Nephron (organoid): Measurements from ENCODE around the gene ZNF79.
A peak's percentile ranks its signal among the peaks of the same experiment; 100 is the strongest.

ENCODE experiments used
- H3K27ac Mint-ChIP-seq, 3 experiments: 2 replicates each; pipeline ENCODE4 v1.8.0; 2020; ENCODE audit warnings: mixed read lengths in 3 of 3, mild to moderate bottlenecking in 2 of 3, moderate library complexity in 1 of 3
- H3K27me3 Mint-ChIP-seq: 2 replicates; pipeline ENCODE4 v1.8.0; 2021; ENCODE audit warnings: low read depth, mild to moderate bottlenecking, moderate library complexity, mixed read lengths
- H3K36me3 Mint-ChIP-seq: 2 replicates; pipeline ENCODE4 v1.8.0; 2020; ENCODE audit warnings: low read depth, mixed read lengths
- H3K4me1 Mint-ChIP-seq: 2 replicates; pipeline ENCODE4 v1.8.0; 2020; ENCODE audit warnings: mixed read lengths
- H3K4me3 Mint-ChIP-seq, 3 experiments: 2 replicates each; pipeline ENCODE4 v1.8.0; 2020; ENCODE audit warnings: mild to moderate bottlenecking in 3 of 3, mixed read lengths in 3 of 3, moderate library complexity in 2 of 3
- H3K9me3 Mint-ChIP-seq: 2 replicates; pipeline ENCODE4 v1.8.0; 2020; ENCODE audit warnings: mixed read lengths
- TF ChIP-seq, protein P1 (sequence below), 3 experiments: fragments of 200-600 bp; sonication (generic); IDR thresholded peaks; one replicate each; pipeline ENCODE4 v1.5.0; 2021; ENCODE audit warnings: antibody characterized with exemption in 3 of 3; ENCODE audit not compliant: unreplicated experiment in 3 of 3

Gene ZNF79

DNA sequence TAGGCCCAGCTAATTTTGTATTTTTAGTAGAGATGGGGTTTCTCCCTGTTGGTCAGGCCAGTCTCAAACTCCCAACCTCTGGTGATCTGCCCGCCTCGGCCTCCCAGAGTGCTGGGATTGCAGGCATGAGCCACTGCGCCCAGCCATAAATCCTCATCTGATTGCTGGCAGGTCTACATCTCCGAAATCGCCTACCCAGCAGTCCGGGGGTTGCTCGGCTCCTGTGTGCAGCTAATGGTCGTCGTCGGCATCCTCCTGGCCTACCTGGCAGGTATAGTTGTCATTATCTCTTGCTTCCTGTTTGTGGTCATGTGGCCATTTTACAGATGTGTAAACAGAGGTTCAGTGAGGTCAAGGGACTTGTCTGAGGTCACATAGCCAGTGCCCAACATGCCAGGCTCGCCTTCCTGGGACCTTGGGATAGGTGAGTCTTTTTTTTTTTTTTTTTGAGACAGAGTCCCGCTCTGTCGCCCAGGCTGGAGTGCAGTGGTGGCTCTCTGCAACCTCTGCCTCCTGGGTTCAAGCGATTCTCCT is 24.4 kb upstream of the ZNF79 start:
- Mint-ChIP-seq H3K36me3 (no peaks in the 10 kb centered on the region), H3K27ac (no peak overlapping the region), H3K4me3 (peak overlapping the region; percentile 43 to 62 (median 50)), H3K4me1 (no peaks in the 10 kb centered on the region), H3K27me3 (no peaks in the 10 kb centered on the region), H3K9me3 (no peaks in the 10 kb centered on the region)
- TF ChIP-seq, protein P1, sequence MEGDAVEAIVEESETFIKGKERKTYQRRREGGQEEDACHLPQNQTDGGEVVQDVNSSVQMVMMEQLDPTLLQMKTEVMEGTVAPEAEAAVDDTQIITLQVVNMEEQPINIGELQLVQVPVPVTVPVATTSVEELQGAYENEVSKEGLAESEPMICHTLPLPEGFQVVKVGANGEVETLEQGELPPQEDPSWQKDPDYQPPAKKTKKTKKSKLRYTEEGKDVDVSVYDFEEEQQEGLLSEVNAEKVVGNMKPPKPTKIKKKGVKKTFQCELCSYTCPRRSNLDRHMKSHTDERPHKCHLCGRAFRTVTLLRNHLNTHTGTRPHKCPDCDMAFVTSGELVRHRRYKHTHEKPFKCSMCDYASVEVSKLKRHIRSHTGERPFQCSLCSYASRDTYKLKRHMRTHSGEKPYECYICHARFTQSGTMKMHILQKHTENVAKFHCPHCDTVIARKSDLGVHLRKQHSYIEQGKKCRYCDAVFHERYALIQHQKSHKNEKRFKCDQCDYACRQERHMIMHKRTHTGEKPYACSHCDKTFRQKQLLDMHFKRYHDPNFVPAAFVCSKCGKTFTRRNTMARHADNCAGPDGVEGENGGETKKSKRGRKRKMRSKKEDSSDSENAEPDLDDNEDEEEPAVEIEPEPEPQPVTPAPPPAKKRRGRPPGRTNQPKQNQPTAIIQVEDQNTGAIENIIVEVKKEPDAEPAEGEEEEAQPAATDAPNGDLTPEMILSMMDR (IDR thresholded peaks at IDR 0.05; ENCODE audit: unreplicated experiment in 3 of 3) = no peak

DNA sequence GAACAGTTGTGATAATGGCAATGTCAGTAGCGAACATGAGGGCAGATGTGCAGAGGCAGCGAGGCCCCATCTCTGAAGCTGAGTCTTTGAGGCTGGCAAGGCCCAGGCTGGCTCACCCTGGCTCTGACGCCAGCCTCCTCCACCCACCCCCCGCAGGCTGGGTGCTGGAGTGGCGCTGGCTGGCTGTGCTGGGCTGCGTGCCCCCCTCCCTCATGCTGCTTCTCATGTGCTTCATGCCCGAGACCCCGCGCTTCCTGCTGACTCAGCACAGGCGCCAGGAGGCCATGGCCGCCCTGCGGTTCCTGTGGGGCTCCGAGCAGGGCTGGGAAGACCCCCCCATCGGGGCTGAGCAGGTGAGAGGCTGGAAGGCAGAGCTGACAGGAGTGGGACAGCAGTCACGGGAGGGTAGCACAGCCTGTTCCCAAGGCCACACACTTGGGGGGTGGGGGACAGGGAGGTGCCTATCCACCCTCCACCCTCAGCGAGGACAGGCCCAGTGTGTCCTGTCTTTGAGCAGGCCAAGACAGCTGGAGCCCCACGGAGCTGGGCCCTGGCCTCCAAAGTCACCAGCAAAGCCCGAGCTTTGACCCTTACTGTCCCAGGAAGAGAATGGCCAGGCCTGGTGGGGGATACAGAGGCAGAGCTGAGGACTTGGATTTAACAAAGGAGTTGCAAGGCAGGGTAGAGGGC is 21.6 kb upstream of the ZNF79 start:
- Mint-ChIP-seq H3K9me3 (no peaks in the 10 kb centered on the region), H3K4me1 (no peaks in the 10 kb centered on the region), H3K27ac (no peak overlapping the region), H3K27me3 (no peaks in the 10 kb centered on the region), H3K4me3 (no peak overlapping the region), H3K36me3 (peaks cover 3% of the 10 kb centered on the region)
- TF ChIP-seq, protein P1 (IDR thresholded peaks at IDR 0.05; ENCODE audit: unreplicated experiment in 3 of 3) = no peak

DNA sequence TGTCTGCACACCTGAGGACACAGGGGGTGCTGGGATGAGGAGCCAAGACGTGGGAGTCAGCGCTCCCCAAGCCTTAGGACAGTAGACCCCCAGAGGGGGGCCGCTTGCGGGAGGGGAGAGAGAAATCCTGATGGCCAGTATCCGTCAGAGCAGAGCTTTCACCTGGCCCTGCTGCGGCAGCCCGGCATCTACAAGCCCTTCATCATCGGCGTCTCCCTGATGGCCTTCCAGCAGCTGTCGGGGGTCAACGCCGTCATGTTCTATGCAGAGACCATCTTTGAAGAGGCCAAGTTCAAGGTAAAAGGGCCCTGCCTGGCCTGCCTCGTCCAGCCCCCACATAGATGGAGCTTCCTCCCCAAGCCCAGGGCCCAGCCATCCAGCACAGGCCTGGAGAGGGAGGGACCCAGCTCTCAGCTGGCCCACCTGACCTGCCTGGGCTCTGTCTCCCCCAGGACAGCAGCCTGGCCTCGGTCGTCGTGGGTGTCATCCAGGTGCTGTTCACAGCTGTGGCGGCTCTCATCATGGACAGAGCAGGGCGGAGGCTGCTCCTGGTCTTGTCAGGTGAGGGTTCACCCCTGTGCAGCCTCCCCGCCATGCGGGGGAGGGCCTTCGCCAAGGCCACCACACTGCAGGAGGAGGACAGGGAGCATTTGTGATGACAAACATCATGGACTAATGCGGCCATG is 20.5 kb upstream of the ZNF79 start:
- no peak overlapping the region for H3K4me3 Mint-ChIP-seq
- no peaks in the 10 kb centered on the region for H3K4me1 Mint-ChIP-seq
- H3K27me3 Mint-ChIP-seq = no peaks in the 10 kb centered on the region
- H3K36me3 Mint-ChIP-seq = peaks cover 3% of the 10 kb centered on the region
- H3K27ac Mint-ChIP-seq = no peak overlapping the region
- no peaks in the 10 kb centered on the region for H3K9me3 Mint-ChIP-seq
- TF ChIP-seq, protein P1 (IDR thresholded peaks at IDR 0.05; ENCODE audit: unreplicated experiment in 3 of 3) = no peak

DNA sequence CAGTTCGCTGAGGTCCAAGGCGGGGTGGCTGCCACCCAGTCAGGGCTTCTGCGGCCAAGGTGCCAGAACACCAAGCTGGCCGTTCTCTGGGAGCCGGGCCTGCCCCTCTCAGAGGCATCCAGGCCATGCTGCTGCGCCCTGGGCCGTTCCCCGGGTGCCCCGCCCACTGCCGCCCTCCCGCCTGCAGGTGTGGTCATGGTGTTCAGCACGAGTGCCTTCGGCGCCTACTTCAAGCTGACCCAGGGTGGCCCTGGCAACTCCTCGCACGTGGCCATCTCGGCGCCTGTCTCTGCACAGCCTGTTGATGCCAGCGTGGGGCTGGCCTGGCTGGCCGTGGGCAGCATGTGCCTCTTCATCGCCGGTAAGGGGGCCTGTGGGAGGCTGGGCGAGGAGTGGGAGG is 19.6 kb upstream of the ZNF79 start:
- H3K27ac Mint-ChIP-seq = no peak overlapping the region
- H3K4me3 Mint-ChIP-seq = no peak overlapping the region
- H3K27me3 Mint-ChIP-seq = no peaks in the 10 kb centered on the region
- H3K9me3 Mint-ChIP-seq = no peaks in the 10 kb centered on the region
- H3K4me1 Mint-ChIP-seq = no peaks in the 10 kb centered on the region
- TF ChIP-seq, protein P1 (IDR thresholded peaks at IDR 0.05; ENCODE audit: unreplicated experiment in 3 of 3) = no peak
- H3K36me3 Mint-ChIP-seq = peaks cover 3% of the 10 kb centered on the region

DNA sequence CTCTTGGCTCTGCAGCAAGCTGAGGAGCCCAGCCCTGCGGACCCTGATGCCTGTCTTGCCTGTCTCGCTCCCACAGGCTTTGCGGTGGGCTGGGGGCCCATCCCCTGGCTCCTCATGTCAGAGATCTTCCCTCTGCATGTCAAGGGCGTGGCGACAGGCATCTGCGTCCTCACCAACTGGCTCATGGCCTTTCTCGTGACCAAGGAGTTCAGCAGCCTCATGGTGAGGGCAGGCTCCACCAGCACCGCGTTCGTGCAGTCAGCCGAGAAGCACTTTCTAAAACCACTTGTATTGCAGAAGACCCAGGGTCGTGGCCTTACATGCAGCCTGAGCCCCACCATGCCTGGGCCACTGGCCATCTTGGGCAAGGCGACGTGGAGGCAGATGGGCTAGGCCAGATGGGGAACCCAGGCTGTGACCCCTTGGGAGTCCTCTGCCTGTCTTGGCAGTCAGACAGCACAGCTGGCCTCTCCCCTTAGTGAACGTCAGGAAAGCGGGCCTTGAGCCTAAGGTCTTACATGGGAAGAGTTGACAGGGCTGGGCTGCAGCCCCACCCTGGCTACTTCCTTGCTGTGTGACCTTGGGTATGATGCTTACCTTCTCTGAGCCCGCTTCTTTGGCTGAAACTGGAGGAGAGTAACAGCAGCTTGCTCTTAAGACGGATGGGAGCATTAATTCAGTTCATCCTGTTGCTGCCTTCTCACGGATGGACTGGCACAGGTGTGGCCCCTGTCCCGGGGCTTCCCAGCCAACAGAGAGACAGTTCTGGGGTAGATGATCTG is 18.6 kb upstream of the ZNF79 start:
- H3K36me3 Mint-ChIP-seq = peaks cover 3% of the 10 kb centered on the region
- H3K4me3 Mint-ChIP-seq = no peak overlapping the region
- no peak overlapping the region for H3K27ac Mint-ChIP-seq
- no peaks in the 10 kb centered on the region for H3K4me1 Mint-ChIP-seq
- H3K9me3 Mint-ChIP-seq = no peaks in the 10 kb centered on the region
- TF ChIP-seq, protein P1 (IDR thresholded peaks at IDR 0.05; ENCODE audit: unreplicated experiment in 3 of 3) = no peak
- H3K27me3 Mint-ChIP-seq = no peaks in the 10 kb centered on the region
